ENCODE results near the gene MRGPRX1.
"Not testable (repeated sequence)": the region's sequence is repeated elsewhere in the genome, so short reads cannot be mapped to it uniquely, and the experiment has no call there.

GRCh38 chr11:18891712-18892111, 47.5 kb downstream of the MRGPRX1 start:
- TF ChIP-seq, protein P1, sequence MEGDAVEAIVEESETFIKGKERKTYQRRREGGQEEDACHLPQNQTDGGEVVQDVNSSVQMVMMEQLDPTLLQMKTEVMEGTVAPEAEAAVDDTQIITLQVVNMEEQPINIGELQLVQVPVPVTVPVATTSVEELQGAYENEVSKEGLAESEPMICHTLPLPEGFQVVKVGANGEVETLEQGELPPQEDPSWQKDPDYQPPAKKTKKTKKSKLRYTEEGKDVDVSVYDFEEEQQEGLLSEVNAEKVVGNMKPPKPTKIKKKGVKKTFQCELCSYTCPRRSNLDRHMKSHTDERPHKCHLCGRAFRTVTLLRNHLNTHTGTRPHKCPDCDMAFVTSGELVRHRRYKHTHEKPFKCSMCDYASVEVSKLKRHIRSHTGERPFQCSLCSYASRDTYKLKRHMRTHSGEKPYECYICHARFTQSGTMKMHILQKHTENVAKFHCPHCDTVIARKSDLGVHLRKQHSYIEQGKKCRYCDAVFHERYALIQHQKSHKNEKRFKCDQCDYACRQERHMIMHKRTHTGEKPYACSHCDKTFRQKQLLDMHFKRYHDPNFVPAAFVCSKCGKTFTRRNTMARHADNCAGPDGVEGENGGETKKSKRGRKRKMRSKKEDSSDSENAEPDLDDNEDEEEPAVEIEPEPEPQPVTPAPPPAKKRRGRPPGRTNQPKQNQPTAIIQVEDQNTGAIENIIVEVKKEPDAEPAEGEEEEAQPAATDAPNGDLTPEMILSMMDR (IDR thresholded peaks at IDR 0.05): not testable (repeated sequence)
- not testable (repeated sequence) for TF ChIP-seq POLR2A (IDR thresholded peaks at IDR 0.05)
